ENCODE measurements around the gene ZFX. TPM values are rescaled to one million over a fixed set of nuclear protein-coding genes. Genes with fewer than 3 reads are reported as not detected.

The ZFX gene
- total RNA-seq, 1 experiment from 2014 or later = 63.9 TPM

DNA sequence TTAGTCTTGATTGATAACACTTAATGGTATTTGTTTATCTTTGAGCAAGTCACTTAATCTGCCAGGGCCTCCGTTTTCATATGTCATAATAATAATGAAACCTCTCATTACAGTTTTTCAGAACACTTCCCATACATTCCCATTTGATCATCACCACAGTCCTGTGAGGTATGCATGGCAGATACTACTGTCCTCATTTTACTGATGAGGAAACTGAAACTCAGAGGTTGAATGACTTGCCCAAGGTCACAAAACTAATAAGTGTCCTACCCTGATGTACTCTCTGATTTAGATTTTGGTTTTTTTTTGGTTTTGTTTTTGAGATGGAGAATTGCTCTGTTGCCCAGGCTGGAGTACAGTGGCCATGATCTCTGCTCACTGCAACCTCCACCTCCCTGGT, 25.7 kb downstream of the ZFX start:
- intact Hi-C loops (cut with micrococcal nuclease; ENCODE audit: unreplicated experiment) = no loop called here
- H3K27ac ChIP-seq (ENCODE audit: low read depth, low read length, poor library complexity, severe bottlenecking) = no peak overlapping the region
- no peak for DNase-seq (ENCODE audit: low spot score)
- no peaks in the 10 kb centered on the region for H3K27me3 ChIP-seq (replicated peaks; ENCODE audit: insufficient read depth, low read depth, low read length, poor library complexity)
- H3K9me3 ChIP-seq (ENCODE audit: low read depth, low read length, poor library complexity, severe bottlenecking) = no peaks in the 10 kb centered on the region
- CTCF ChIA-PET = no interaction called here
- POLR2A ChIA-PET (ENCODE audit: low non-redundant PET) = no interaction called here
- peaks cover 52% of the 10 kb centered on the region for H3K36me3 ChIP-seq (ENCODE audit: insufficient read depth, low read length, poor library complexity, severe bottlenecking)
- TF ChIP-seq, protein P1, sequence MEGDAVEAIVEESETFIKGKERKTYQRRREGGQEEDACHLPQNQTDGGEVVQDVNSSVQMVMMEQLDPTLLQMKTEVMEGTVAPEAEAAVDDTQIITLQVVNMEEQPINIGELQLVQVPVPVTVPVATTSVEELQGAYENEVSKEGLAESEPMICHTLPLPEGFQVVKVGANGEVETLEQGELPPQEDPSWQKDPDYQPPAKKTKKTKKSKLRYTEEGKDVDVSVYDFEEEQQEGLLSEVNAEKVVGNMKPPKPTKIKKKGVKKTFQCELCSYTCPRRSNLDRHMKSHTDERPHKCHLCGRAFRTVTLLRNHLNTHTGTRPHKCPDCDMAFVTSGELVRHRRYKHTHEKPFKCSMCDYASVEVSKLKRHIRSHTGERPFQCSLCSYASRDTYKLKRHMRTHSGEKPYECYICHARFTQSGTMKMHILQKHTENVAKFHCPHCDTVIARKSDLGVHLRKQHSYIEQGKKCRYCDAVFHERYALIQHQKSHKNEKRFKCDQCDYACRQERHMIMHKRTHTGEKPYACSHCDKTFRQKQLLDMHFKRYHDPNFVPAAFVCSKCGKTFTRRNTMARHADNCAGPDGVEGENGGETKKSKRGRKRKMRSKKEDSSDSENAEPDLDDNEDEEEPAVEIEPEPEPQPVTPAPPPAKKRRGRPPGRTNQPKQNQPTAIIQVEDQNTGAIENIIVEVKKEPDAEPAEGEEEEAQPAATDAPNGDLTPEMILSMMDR (conservative IDR thresholded peaks at IDR 0.05; ENCODE audit: low read depth, low read length) = no peak
- no peak for TF ChIP-seq EZH2 (IDR thresholded peaks at IDR 0.05; ENCODE audit: borderline replicate concordance, low read depth, low read length, poor library complexity, severe bottlenecking)
- H3K4me3 ChIP-seq (ENCODE audit: low read depth, low read length, poor library complexity, severe bottlenecking) = no peak overlapping the region
- H3K4me1 ChIP-seq (ENCODE audit: insufficient read depth, low read length, poor library complexity, severe bottlenecking) = no peaks in the 10 kb centered on the region
- BruUV-seq (replicated peaks) = no TSS peak

DNA sequence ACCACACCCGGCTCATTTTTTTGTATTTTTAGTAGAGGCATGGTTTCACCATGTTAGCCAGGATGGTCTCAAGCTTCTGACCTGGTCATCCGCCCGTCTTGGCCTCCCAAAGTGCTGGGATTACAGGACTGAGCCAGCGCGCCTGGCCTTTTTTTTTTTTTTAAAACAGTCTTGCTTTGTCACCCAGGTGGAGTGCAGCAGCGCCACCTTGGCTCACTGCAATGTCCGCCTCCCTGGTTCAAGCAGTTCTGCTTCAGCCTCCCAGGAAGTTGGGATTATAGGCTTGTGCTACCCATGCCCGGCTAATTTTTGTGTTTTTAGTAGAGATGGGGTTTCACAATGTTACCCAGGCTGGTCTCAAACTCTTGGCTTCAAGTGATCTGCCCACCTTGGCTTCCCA, 28.9 kb downstream of the ZFX start:
- no peak overlapping the region for H3K4me3 ChIP-seq (ENCODE audit: low read depth, low read length, poor library complexity, severe bottlenecking)
- no peaks in the 10 kb centered on the region for H3K27me3 ChIP-seq (replicated peaks; ENCODE audit: insufficient read depth, low read depth, low read length, poor library complexity)
- ChIA-PET CTCF (no interaction called here), POLR2A (ENCODE audit: low non-redundant PET) (no interaction called here)
- H3K9me3 ChIP-seq (ENCODE audit: low read depth, low read length, poor library complexity, severe bottlenecking) = no peaks in the 10 kb centered on the region
- no peak overlapping the region for H3K27ac ChIP-seq (ENCODE audit: low read depth, low read length, poor library complexity, severe bottlenecking)
- peaks cover 50% of the 10 kb centered on the region for H3K36me3 ChIP-seq (ENCODE audit: insufficient read depth, low read length, poor library complexity, severe bottlenecking)
- intact Hi-C loops (cut with micrococcal nuclease; ENCODE audit: unreplicated experiment) = no loop called here
- no peak for DNase-seq (ENCODE audit: low spot score)
- BruUV-seq (replicated peaks) = no TSS peak
- no peak for TF ChIP-seq EZH2 (IDR thresholded peaks at IDR 0.05; ENCODE audit: borderline replicate concordance, low read depth, low read length, poor library complexity, severe bottlenecking)
- TF ChIP-seq, protein P1 (conservative IDR thresholded peaks at IDR 0.05; ENCODE audit: low read depth, low read length) = no peak
- no peaks in the 10 kb centered on the region for H3K4me1 ChIP-seq (ENCODE audit: insufficient read depth, low read length, poor library complexity, severe bottlenecking)

DNA sequence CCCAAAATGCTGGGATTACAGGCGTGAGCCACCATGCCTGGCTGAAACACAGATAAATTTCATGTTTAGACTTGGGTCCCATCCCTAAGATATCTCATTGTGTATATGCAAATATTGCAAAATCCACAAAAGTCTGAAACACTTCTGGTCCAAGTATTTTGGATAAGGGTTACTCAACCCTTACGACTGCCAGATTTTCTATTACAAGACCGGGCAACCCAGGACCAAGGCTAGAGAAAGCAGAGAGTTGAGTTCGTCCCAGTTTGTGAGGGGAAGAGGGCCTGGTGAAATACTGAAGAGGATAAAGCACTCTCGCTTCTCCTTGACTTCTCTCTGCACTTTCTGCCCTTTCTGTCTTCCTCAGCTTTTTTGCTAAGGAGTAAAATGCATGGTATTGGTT, 34.5 kb downstream of the ZFX start:
- ChIA-PET POLR2A (ENCODE audit: low non-redundant PET) (no interaction called here), CTCF (no interaction called here)
- Histone ChIP-seq H3K4me3 (ENCODE audit: low read depth, low read length, poor library complexity, severe bottlenecking) (no peak overlapping the region), H3K4me1 (ENCODE audit: insufficient read depth, low read length, poor library complexity, severe bottlenecking) (no peaks in the 10 kb centered on the region), H3K36me3 (ENCODE audit: insufficient read depth, low read length, poor library complexity, severe bottlenecking) (peaks cover 20% of the 10 kb centered on the region), H3K9me3 (ENCODE audit: low read depth, low read length, poor library complexity, severe bottlenecking) (no peaks in the 10 kb centered on the region), H3K27ac (ENCODE audit: low read depth, low read length, poor library complexity, severe bottlenecking) (no peak overlapping the region), H3K27me3 (replicated peaks; ENCODE audit: insufficient read depth, low read depth, low read length, poor library complexity) (no peaks in the 10 kb centered on the region)
- BruUV-seq (replicated peaks) = no TSS peak
- TF ChIP-seq, protein P1 (conservative IDR thresholded peaks at IDR 0.05; ENCODE audit: low read depth, low read length) = no peak
- TF ChIP-seq EZH2 (IDR thresholded peaks at IDR 0.05; ENCODE audit: borderline replicate concordance, low read depth, low read length, poor library complexity, severe bottlenecking) = no peak
- DNase-seq (ENCODE audit: low spot score) = no peak
- intact Hi-C loops (cut with micrococcal nuclease; ENCODE audit: unreplicated experiment) = no loop called here
